Measurements from ENCODE around the gene NRAP.
A peak's percentile ranks its signal among the peaks of the same experiment; 100 is the strongest.

Gene NRAP

GRCh38 chr10:113663908-113664307 lies at the start of gene NRAP:
TSS of gene NRAP (minus strand) at chr10:113664041. CDS start at chr10:113663882, 159 bp downstream.
- POLR2A ChIA-PET = no interaction called here

GRCh38 chr10:113713640-113713982 lies 49.8 kb upstream of the NRAP start:
- Histone ChIP-seq H3K4me3 (ENCODE audit: low read depth, low read length) (no peak overlapping the region), H3K36me3 (ENCODE audit: control insufficient read depth in 2 of 2, insufficient read depth in 1 of 2, low read length in 2 of 2) (no peaks in the 10 kb centered on the region), H3K4me1 (ENCODE audit: control insufficient read depth, insufficient read depth, low read length) (peaks cover 6% of the 10 kb centered on the region), H3K9me3 (ENCODE audit: control insufficient read depth, insufficient read depth, low read depth, low read length) (no peaks in the 10 kb centered on the region), H3K27ac (ENCODE audit: extremely low read depth, low read depth, low read length) (no peak overlapping the region)
- CTCF ChIA-PET = interaction anchor here (0.6 to 2.9 kb wide), 3 partner anchors 9 to 390 kb away, joined by 3 to 10 read pairs (median 4); no protein-coding TSS in a partner anchor
- TF ChIP-seq ZNF558 (tag by site-specific recombination; IDR thresholded peaks at IDR 0.05) (no peak), SP7 (tag by site-specific recombination; IDR thresholded peaks at IDR 0.05) (peak; percentile 32; the same call in 1 of the 2 replicates)
- POLR2A ChIA-PET = no interaction called here

More at GRCh38 chr10:113663908-113664307, at the start of gene NRAP:
- no peaks in the 10 kb centered on the region for H3K36me3 ChIP-seq (ENCODE audit: control insufficient read depth in 2 of 2, insufficient read depth in 1 of 2, low read length in 2 of 2)
- H3K27ac ChIP-seq (ENCODE audit: extremely low read depth, low read depth, low read length) = no peak within 1 kb of the TSS
- no peak for TF ChIP-seq ZBTB1 (tag by site-specific recombination; IDR thresholded peaks at IDR 0.05)
- TF ChIP-seq SALL2 (tag by site-specific recombination; IDR thresholded peaks at IDR 0.05; ENCODE audit: borderline replicate concordance) = no peak
- TF ChIP-seq ZNF23 (tag by site-specific recombination; IDR thresholded peaks at IDR 0.05; ENCODE audit: borderline replicate concordance) = no peak
- no peak for TF ChIP-seq ZNF704 (tag by site-specific recombination; IDR thresholded peaks at IDR 0.05)
- TF ChIP-seq ZNF561 (tag by site-specific recombination; IDR thresholded peaks at IDR 0.05; ENCODE audit: borderline replicate concordance) = no peak
- no peak for TF ChIP-seq ZNF768 (tag by site-specific recombination; IDR thresholded peaks at IDR 0.05)
- TF ChIP-seq ZNF513 (tag by site-specific recombination; IDR thresholded peaks at IDR 0.05) = no peak
- TF ChIP-seq WT1 (tag by site-specific recombination; IDR thresholded peaks at IDR 0.05) = no peak
- no peak within 1 kb of the TSS for H3K4me3 ChIP-seq (ENCODE audit: low read depth, low read length)
- peaks cover 6% of the 10 kb centered on the region; the same call in 1 of the 2 replicates for H3K4me1 ChIP-seq (ENCODE audit: control insufficient read depth, insufficient read depth, low read length)
- CTCF ChIA-PET = interaction anchor here (0.8 to 1.2 kb wide), 2 partner anchors 15 to 17 kb away, joined by 3 to 6 read pairs; no protein-coding TSS in a partner anchor
- no peaks in the 10 kb centered on the region for H3K9me3 ChIP-seq (ENCODE audit: control insufficient read depth, insufficient read depth, low read depth, low read length)

GRCh38 chr10:113712755-113713639 lies 49.2 kb upstream of the NRAP start:
- H3K4me3 ChIP-seq (ENCODE audit: low read depth, low read length) = no peak overlapping the region
- TF ChIP-seq ZNF529 (tag by site-specific recombination; IDR thresholded peaks at IDR 0.05; ENCODE audit: insufficient replicate concordance) (no peak), ZNF311 (tag by site-specific recombination; IDR thresholded peaks at IDR 0.05; ENCODE audit: borderline replicate concordance) (no peak), ZNF768 (tag by site-specific recombination; IDR thresholded peaks at IDR 0.05) (peak; percentile 68; the same call in 1 of the 2 replicates), OVOL3 (tag by site-specific recombination; IDR thresholded peaks at IDR 0.05) (no peak), ZNF341 (tag by site-specific recombination; IDR thresholded peaks at IDR 0.05; ENCODE audit: low read depth) (no peak), ZNF214 (tag by site-specific recombination; IDR thresholded peaks at IDR 0.05; ENCODE audit: borderline replicate concordance) (no peak), ZNF24 (tag by site-specific recombination; IDR thresholded peaks at IDR 0.05) (no peak), ZBTB20 (tag by site-specific recombination; IDR thresholded peaks at IDR 0.05) (no peak)
- CTCF ChIA-PET = interaction anchor here (0.6 to 2.9 kb wide), 4 partner anchors 8 to 452 kb away, joined by 3 to 10 read pairs (median 3); no protein-coding TSS in a partner anchor
- no peaks in the 10 kb centered on the region for H3K9me3 ChIP-seq (ENCODE audit: control insufficient read depth, insufficient read depth, low read depth, low read length)
- H3K27ac ChIP-seq (ENCODE audit: extremely low read depth, low read depth, low read length) = no peak overlapping the region
- H3K36me3 ChIP-seq (ENCODE audit: control insufficient read depth in 2 of 2, insufficient read depth in 1 of 2, low read length in 2 of 2) = no peaks in the 10 kb centered on the region
- peaks cover 6% of the 10 kb centered on the region for H3K4me1 ChIP-seq (ENCODE audit: control insufficient read depth, insufficient read depth, low read length)
- POLR2A ChIA-PET = no interaction called here

Data from HEK293 (cell line).